SK-N-MC (cell line): ENCODE data around the gene BCL3.

Experiments
- EZH2 ChIP-seq: fragments of 200-600 bp; sonication (generic); IDR thresholded peaks from one replicate; pipeline ENCODE4 v1.6.1; 2017; ENCODE audit warnings: antibody characterized with exemption
- POLR2AphosphoS5 ChIP-seq: IDR thresholded peaks from 2 replicates; pipeline ENCODE4 v1.6.1; 2012; ENCODE audit warnings: mild to moderate bottlenecking, low read depth, low read length, borderline replicate concordance

DNA sequence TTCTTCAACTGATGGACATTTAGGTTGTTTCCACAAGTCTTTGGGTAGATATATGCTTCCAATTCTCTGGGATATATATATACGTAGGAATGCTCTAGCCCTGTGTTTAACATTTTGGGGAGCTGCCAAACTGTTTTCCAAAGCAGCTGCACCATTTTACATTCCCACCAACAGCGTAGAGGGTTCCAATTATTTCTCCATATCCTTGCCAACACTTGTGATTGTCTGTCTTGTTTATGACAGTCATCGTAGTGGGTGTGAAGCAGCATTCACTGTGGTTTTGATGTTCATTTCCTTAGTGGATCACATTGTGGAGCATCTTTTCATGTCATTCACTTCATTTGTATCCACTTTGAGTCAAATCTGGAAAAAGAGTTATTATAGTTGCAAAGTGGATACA lies 24.5 kb downstream of the BCL3 start:
- TF ChIP-seq POLR2AphosphoS5 (no peak), EZH2 (no peak)
